ENCODE data around the gene TLE4.

DNA sequence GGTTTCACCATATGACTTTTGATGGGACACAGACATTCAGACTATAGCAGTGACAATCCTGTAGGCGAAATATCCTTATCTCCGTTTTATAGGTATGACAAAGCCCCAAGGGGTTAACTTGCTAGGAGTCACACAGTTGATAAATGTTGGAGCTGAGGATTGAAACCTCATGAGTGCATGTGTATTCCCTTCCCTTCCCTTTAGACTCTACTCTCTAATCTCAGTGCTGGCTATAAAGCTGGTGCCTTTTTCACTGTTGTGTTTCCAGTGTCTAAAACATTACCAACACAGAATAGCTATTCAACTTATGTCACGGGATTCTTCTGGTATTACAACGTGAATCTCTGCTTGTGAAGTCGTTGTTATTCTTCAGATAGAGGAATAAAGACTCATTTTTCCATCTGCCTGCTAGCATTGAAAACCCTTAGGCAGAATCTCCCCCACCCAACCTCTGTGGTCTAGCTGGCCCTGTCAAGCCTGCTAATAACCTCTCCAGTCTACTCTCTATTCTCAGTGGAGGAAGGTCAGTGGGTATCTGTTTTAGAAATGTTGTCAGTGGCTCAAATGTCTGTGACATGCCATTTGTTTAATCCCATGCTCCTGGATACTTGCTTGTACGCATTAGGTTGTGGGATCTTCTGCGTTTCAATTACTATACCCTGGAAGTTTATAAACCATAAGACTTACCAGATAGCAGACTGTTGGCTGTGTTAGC, 121.2 kb downstream of the TLE4 start:
- TF ChIP-seq EZH2 (IDR thresholded peaks at IDR 0.05; ENCODE audit: borderline replicate concordance): no peak
- TF ChIP-seq, protein P1, sequence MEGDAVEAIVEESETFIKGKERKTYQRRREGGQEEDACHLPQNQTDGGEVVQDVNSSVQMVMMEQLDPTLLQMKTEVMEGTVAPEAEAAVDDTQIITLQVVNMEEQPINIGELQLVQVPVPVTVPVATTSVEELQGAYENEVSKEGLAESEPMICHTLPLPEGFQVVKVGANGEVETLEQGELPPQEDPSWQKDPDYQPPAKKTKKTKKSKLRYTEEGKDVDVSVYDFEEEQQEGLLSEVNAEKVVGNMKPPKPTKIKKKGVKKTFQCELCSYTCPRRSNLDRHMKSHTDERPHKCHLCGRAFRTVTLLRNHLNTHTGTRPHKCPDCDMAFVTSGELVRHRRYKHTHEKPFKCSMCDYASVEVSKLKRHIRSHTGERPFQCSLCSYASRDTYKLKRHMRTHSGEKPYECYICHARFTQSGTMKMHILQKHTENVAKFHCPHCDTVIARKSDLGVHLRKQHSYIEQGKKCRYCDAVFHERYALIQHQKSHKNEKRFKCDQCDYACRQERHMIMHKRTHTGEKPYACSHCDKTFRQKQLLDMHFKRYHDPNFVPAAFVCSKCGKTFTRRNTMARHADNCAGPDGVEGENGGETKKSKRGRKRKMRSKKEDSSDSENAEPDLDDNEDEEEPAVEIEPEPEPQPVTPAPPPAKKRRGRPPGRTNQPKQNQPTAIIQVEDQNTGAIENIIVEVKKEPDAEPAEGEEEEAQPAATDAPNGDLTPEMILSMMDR (IDR thresholded peaks at IDR 0.05; ENCODE audit: poor library complexity): no peak
- no peak for TF ChIP-seq EZH2phosphoT487 (IDR thresholded peaks at IDR 0.05; ENCODE audit: low read depth, severe bottlenecking, unreplicated experiment)
